Cardiac septum (tissue), 1 donor: Measurements from ENCODE around the gene YJEFN3. TPM values are rescaled to one million over a fixed set of nuclear protein-coding genes. Genes with fewer than 3 reads are reported as not detected.

Source experiments
- DNase-seq: peaks from one replicate; pipeline ENCODE4 v3.0.0-alpha.2; 2020; ENCODE audit warnings: low spot score
- intact Hi-C: fragments of 100-400 bp; cut with DNase I; formaldehyde crosslinking; loops from one replicate; pipeline ENCODE4 v1.14.0; 2022
- total RNA-seq: library from RNA; stranded (reverse); fragmentation: NEBNext Ultra II Directional; extraction: Animal tissue kit (Norgen Biotek cat#: 25700); gene quantifications from one replicate; pipeline ENCODE4 v1.2.1, GENCODE V29; 2021
- donor health status: DM: no; HTN: no; CAD: no.

The YJEFN3 gene
- total RNA-seq, 1 donor from 2014 or later: 6.7 TPM

DNA sequence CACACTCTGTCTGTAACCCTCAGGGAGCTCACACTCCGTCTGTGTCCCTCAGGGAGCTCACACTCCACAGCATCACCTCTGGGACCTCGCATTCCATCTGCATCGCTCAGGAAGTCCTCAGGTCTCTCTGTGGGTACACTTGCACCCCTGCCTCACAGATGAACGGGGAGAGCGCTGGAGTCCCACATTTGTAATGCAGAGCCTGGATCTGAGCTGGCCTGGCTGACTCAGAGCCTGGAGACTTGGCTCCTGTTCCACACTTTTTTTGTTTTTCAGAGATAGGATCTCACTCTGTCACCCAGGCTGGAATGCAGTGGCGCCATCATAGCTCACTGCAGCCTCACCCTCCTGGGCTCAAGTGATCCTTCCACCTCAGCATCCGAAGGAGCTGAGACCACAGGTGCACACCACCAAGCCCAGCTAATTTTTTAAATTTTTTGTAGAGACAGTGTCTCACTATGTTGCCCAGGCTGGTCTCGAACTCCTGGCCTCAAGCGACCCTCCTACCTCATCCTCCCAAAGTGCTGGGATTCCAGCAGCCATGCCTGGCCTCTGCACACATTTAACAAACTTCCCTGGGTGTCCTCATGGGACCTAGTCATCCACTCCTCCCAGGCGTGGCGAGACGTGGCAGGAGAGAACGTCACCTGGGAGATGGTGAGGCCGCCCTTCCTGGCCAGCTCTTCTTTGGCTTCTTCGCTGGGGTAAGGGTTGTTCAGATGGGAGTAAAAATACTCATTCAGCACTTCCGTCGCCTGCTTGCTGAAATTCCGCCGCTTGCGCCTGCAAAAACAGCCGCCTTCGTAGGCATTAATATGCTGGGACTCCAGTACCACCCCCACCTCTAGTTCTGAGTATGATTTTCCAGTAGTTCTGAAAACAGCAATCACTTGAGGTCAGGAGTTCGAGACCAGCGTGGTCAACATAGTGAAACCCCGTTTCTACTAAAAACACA, 40.4 kb downstream of the YJEFN3 start:
- no peak for DNase-seq
- intact Hi-C loops: no loop called here

DNA sequence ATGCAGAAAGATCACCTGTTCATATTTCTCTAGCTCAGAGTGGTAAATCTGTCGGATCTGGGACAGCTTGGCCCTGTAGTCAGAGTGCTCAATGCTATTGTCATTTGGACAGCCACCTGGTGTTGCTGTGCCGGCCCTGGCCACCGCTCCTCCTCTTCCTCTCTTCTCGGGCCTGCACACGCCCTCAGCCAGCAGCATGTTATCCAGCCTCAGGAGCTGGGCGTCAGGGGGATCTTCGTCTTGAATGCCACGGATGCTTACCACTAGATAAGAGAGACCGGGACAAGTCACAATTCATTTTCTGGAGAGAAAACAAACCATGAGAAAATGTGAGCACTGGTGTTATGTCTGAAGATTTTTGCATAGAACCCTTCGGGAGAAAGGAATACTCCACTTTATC, 41.9 kb downstream of the YJEFN3 start:
- no peak for DNase-seq

DNA sequence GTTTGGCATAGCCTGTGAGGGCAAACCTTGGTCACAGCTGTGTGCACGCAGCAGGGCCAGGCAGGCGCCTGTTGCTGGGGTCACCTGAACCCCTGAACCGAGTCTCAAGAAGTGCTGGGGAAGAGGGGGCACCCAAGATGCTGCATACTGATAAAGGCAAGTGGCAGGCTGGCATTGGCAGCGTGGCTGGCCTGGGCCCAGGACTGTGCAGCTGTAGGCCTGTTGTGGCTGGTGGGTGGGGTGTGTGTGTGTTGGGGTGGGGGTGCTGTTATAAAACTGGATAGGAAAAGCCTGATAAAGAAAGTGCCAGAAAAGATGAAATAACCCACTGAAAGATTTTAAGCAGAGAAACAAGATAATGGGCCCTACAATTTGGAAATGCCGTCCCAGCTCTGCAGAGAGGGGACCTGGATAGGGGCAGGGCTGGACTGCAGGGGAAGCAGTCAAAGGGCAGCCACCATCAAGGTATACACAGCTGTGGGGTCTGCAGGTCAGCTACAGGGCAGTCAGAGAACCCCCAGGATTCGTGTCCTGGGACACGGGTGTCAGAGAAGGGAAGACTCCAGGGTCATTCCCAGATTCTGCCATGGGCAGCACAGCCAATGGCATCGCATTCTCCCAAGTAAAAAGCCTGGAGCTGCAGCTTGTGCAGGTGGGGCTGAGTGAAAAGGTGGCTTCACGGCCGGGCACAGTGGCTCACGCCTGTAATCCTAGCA, 42.5 kb downstream of the YJEFN3 start:
- intact Hi-C loops: no loop called here
- no peak for DNase-seq

More for the DNA sequence above, 41.9 kb downstream of the YJEFN3 start:
- intact Hi-C loops: no loop called here

DNA sequence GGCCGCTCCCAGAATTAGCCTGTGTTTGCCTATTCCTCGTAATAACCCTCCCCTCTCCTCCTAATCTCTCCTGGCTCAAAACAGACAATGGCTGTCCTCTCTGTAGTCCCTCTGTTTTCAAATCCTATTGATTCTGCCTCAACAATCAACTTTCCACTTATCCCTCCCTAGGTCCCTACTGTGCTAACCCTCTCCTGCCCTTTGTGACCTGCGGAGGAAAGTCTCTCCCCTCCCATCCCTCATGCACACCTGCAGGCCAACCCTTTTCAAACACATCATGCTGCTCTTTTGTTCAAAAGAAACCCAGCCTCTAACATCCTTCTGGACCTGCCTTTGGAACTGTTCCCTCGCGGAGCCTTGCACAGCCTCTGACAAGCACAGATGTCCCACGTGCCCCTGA, 46.7 kb downstream of the YJEFN3 start:
- intact Hi-C loops: no loop called here
- no peak for DNase-seq

DNA sequence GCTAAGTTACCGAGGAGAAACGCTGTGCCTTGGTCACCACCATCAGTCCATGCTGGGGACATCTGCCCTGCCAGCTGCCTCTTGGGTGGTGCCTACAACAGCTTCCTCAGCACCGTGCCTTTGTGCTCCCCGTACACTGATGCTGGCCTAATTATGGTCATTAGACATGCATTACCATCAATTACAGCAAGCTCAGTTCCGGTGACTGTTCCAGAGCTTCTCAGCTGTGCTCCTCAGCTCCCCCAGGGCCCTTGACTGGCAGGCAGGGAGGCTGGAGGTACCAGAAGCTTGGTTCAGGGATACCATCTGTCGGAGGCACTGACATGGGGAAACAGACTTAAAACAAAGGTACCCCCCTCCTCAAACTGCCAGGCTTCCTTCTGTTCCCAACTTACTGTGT, 49.5 kb downstream of the YJEFN3 start:
- intact Hi-C loops: no loop called here
- DNase-seq: no peak

DNA sequence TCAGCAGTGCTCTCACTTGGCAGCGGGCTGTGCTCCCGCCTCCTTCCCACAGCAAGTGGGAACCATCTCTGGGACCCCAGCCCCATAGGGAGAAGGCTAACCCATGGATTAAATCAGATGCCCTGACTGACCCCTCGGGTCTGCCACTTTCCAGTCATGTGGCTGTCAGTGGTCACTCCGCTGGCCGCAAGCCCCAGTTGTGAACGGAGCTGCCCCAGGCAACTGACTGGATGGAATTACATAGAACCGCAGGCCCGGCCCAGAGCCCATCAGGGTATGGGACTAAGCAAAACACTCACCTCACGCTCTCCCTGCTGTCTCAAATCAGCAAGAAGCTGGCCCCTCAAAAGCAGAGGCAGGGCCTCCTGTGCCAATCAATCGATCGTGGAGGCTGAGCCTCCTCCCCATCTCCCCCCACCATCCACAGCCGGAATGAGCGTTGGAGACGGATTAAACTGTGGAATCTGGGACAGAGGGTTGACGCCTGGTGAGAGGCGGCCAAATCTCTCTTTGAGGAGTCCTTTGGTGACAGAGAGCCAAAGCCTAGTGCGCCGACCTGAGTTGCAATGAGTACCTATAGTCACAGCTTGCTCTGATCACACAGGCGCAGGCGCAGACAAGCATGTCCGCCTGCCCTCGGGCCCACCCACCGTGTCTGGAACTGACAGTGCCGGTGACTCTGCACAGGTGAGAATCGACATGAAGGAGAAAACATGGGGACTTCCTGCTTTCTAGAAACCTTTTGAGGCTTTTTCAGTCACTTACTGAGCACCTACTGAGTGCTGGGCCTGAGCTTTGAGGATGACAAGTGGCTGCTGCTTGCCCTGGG, 51.0 kb downstream of the YJEFN3 start:
- intact Hi-C loops: no loop called here
- no peak for DNase-seq

DNA sequence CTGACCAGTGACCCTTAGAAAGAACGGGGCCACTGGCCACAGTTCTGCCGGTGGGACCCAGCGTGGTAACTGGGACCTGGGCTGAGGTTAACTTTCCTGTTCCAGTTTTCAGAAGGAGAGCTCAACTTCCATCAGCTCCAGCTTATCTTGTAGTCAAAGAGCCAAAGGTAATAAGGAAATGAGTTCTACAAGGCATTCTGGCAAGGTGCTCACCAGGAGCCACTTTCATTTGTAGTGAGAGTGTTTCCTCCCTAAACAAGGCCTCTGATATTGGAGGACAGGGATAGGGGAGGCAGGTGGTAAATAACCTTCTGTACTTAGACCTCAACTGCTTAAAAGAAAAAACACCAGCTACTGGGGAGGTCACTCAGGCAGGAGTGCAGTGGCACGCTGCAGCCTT, 51.7 kb downstream of the YJEFN3 start:
- intact Hi-C loops: no loop called here
- no peak for DNase-seq

DNA sequence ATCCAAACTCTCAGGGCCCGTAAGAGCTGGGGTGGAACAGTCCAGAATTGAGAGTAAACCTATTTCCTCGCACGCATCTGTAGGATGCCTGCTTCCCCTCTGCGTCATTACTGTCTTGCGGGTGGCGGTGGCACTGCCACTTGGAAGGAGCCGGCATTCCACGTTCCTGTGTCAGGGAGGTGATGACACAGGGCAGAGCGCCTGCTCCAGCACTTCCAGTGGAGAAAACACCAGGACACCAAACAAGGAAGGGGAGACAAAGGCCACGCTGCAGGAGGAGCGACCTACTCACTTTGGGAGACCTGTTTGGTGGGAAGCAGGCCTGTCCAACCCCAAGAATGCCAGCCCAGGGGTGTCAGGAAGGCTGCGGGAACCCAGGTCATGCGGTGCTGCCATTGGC, 52.7 kb downstream of the YJEFN3 start:
- intact Hi-C loops: no loop called here
- no peak for DNase-seq

DNA sequence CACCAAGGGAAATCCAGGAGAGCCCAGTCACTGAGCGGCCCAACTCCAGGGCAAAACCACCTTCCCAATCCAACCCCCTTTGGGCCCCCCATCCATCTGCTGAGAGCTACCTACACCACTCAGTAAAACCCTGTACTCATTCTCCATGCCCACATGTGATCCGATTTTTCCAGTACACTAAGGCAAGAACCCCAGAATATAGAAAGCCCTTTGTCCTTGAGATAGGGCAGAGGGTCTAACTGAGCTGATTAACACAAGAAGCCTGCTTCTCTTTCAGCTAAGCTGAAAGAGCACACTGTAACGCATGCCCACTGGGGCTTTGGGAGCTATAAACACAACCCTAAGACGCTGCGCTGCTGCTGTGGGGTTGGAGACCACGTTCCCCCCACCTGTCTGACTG, 53.8 kb downstream of the YJEFN3 start:
- DNase-seq: no peak
- intact Hi-C loops: no loop called here

DNA sequence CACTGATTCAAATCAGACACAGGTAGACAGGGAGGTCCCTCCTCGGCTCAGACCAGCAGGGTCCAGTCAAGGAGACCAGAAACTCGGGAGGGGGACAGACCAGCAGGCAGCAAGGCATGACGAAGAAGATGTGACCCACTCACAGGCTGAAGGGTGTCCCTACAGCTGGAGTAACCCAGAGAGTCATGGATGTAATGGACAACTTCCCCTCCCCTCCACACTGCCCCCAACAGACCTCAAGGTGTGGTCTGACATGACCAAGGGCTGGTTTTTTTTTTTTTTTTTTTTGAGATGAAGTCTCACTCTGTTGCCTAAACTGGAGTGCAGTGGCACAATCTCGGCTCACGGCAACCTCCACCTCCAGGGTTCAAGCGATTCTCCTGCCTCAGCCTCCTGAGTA, 55.6 kb downstream of the YJEFN3 start:
- intact Hi-C loops: no loop called here
- no peak for DNase-seq

Other genes with a start within 250 kb of the YJEFN3 start
- 41.6 TPM for gene SUGP1, start 208.4 kb upstream of the YJEFN3 start, total RNA-seq
- gene MAU2, start 208.1 kb upstream of the YJEFN3 start, total RNA-seq: 46.8 TPM
- 39.9 TPM for gene GATAD2A, start 123.2 kb upstream of the YJEFN3 start, total RNA-seq
- gene TSSK6, start 13.4 kb upstream of the YJEFN3 start, total RNA-seq: 1.2 TPM
- gene NDUFA13, start 12.7 kb upstream of the YJEFN3 start, total RNA-seq: 779 TPM
- 0.24 TPM for gene CILP2, start 9.4 kb downstream of the YJEFN3 start, total RNA-seq
- not detected for gene PBX4, start 89.8 kb downstream of the YJEFN3 start, total RNA-seq
- 1.9 TPM for gene LPAR2, start 99.3 kb downstream of the YJEFN3 start, total RNA-seq
- gene GMIP, start 114.7 kb downstream of the YJEFN3 start, total RNA-seq: 3.5 TPM
- gene ATP13A1, start 134.8 kb downstream of the YJEFN3 start, total RNA-seq: 20.1 TPM
- 2.9 TPM for gene ZNF101, start 139.9 kb downstream of the YJEFN3 start, total RNA-seq
- gene ZNF14, start 204.2 kb downstream of the YJEFN3 start, total RNA-seq: 4.6 TPM